HG03175 (cell line): ENCODE results near the gene RNF207.
A peak's percentile ranks its signal among the peaks of the same experiment; 100 is the strongest.

ENCODE experiments used
- ATAC-seq: cut with Tn5 transposase; IDR thresholded peaks from one replicate; pipeline ENCODE4 v1.9.1; 2021; ENCODE audit warnings: mild to moderate bottlenecking, moderate library complexity; ENCODE audit not compliant: unreplicated experiment

The RNF207 gene

DNA sequence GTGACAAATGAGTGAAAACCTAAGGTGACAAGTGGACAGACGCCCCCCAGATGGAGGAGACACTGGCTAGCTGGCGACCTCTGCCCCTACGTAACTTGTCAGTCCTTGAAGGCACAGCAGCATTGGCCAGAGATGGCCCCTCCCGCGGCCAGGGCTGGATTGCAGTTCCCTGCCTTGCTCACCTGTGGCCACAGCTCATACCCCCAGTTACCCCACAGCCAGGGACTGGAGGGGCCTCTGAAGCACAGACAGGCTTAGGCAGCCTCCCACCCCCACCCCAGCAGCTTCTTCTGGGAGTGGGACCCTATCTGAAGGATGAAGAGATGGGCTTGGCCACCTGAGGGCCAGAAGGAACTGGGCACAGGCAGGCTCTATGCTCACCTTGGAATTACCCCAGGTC is 41.7 kb downstream of the RNF207 start:
- ATAC-seq, result no peak

DNA sequence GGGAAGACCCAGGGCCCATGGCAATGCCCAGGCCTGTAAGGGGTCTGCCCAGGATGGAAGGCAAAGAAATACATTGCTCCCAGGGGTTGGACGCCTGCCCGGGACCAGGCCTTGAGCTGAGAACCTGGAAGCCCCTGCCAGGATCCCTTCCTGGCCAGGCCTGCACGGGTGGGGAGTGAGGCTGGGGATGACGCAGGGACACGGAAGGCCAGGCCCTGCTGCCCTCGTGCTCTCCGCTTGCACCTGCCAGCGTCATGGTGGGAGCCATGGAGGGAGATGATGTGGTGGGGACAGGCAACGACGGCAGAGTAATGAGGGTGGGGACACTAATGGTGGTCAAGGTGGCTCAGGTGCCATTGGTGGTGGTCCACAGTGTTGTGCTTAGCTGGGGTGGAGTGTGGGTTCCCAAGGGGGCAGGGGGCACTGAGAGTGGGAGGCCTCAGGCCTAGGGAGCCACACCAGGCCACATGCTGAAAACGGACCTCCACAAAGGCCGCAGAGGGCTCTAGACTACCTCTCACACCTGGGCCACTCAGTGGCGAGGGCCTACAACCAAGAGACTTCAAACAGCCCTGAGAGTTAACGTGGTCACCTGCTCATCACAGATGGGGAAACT is 42.4 kb downstream of the RNF207 start:
- no peak for ATAC-seq

DNA sequence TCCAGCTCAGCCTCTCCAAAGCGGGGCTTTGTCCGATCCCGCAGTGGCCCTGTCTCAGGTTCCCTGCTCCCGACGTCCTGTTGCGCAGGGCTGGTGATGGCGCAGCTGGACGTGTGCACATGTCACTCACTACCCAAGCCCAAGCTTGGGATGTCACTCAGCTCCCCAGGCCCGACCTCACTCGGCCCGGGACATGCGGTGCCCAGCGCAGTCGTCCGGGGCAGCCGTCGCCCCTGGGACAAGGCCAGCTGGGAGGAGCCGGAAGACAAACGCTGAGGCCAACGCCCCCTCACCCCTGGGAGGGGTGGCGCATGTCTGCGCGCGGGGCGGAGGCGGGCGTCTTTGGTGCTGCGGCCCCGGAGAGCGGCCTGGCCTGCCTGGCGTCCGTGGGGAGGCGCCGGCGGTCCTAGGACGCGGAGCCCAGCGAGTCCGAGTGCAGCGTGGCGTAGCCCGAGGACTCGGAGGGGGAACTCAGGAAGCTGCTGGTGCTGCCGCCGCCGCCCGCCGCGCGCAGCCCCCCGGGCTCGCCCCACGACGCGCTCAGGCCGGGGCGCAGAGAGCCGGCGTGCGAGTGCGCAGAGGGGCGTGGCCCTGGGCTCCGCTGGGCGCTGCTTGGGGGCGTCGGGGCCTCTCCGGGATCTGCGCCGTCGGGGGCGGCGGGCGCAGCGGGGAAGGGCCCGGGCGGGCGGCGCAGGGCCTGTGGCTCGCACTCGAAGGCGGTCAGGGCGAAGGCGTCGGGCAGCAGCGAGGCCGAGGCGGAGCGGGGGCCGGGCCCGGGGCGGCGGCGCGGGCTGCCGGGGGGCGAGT is 43.2 kb downstream of the RNF207 start:
- ATAC-seq, result no peak

DNA sequence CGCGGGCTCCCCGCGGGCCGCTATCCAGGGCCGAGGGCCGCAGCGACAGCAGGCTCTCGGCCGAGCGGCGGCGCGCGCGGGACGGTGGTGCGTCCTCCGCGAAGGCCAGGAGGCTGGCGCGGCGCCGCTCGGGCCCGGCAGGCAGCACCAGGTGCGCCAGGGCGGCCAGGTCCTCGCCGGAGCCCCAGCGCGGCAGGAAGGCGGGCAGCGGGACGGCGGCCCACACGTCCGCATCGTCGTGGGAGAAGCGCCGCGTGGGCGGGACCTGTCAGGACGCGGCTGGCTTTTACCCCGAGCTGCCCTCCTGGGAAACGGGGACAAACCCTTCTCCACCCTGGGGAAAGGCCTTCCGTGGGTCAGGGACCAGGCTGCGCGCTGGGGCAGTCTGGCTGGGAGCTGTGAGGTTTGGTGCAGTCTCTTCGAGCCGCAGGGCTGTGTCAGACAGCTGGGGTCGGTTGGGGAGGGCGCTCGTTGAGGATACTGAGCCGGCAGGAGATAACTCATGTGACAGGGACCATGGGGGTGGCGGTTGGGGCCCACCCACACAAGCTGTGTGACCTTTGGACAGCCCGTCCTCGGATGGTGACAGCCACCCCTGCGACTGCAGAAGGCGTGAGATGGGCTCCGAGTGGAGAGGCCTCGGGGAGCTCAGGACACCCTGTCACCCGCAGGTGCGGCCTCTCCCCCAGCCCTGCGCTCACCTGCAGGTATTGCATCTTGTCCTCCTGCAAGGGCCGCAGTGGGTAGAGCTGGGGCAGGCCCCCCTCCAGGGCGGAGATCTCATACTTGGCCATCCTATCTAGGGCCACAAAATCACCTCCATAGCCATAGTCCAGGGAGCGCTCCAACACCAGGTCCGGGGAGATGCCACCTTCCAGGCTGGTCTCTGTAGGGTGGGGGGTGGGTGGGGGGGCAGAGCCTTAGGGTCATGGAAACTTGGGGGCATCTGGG is 44.1 kb downstream of the RNF207 start:
- ATAC-seq, result no peak

DNA sequence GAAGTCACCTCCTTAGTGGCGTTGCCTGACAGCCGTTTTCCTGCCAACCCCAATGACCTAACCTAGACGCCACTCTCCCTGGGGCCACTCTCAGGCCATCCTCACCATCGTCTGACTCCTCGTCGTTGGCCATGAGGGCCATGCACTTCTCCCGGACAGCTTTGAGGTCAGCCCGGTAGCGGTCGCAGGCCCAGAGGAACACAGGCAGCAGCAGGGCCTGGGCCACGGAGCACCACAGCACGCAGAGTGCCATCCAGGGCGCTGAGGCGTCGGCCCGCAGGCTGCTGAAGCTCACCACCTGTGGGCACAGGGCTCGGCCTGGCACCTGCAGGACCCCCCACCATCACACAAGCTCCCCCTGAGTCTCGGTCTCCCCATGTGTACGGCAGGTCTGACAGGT is 45.3 kb downstream of the RNF207 start:
- ATAC-seq, result no peak

DNA sequence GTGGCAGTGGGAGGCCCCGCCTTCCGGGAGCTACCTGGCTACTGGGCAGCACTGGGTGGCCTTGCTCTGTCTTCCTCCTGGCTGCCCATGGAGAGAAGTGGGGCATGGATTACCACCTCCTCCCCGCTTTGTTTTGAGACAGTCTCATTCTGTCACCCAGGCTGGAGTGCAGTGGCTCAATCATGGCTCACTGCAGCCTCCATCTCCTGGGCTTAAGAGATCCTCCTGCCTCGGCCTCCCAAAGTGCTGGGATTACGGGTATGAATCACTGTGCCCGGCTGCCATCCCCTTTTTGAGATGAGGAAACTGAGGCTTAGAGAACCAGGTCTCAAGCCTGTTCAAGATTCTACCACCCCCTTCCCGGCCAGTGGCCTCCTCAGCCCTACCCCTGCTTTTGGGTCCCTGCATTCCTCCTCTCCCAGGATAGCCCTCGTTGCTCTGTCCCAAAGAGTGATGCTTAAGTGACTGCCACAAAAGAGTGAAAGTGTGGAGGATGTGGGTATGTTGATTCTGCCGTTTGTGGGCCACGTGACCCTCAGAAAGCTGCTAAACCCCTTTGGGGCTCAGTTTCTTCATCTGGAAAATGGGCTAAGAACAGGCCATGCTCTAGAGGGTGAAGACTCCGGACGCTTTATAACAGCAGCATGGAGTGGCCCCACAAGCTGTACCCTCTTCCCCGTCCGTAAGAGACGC is 45.9 kb downstream of the RNF207 start:
- ATAC-seq, result no peak

DNA sequence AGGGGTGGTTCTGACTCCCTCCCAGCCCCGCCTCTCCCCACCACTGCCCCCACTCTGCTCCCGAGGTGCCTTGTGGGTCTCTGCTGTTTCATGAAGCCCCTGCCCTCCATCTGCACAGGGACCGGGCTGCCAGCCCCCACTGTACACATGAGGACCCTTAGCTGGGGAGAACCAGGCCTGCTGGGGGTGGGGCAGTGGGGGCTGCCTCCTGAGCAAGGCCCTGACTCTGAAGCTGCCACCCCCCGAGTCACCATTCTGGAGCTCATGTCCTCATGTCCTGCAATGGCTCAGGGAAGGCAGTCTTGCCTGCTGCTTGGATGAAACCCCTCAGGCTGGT is 46.4 kb downstream of the RNF207 start:
- no peak for ATAC-seq

DNA sequence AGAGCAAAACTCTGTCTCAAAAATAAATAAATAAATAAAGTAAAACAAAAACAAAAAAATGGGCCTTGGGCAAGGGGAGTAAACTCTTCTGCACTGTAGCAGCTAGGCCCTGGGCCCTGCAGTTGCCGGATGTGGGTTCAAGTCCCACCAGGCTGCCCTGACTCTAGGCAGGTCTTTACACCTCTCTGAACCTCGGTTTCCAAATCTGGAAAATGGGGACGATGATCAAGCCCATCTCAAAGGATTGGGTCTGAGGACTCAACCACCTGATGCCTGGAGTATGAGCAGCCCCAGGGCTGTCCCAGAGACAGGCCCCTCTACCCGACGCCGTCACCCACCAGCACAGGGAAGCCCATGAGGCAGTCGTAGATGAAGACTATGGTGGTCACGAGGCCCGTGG is 47.5 kb downstream of the RNF207 start:
- no peak for ATAC-seq

DNA sequence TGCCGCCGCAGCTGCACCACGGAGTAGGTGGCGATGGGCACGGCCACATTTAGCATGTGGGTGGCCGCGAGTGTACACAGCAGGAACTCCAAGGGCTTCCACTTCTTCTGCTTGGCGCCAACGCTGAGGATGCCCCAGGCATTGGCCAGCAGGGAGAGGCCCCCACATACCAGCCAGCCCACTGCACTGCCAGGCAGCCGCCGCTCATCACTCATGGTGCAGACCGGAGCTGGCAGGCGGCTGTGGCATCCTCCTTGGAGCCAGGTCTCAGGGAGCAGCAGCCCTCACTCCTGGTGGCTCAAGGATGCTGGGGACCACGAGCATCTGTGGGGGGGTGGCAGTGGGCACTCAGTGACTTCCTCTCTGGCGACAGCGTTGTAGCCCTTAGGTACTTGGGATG is 48.8 kb downstream of the RNF207 start:
- no peak for ATAC-seq

DNA sequence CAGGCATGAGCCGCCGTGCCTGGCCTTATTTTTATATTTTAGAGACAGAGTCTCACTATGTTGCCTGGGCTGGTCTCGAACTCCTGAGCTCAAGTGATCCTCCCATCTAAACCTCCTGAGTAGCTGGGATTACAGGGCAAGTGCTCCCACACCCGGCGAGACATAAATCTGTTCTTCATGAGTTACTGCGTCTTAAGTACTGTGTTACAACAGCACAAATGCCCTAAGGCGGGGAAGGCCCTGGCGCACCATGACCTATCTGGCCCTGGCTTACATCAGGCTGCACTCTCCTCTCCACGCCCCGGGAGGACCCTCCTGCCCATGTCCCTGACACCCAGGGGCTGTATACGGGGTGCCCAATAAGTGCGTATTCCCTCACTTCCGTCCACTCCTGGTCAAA is 50.7 kb downstream of the RNF207 start:
- no peak for ATAC-seq

DNA sequence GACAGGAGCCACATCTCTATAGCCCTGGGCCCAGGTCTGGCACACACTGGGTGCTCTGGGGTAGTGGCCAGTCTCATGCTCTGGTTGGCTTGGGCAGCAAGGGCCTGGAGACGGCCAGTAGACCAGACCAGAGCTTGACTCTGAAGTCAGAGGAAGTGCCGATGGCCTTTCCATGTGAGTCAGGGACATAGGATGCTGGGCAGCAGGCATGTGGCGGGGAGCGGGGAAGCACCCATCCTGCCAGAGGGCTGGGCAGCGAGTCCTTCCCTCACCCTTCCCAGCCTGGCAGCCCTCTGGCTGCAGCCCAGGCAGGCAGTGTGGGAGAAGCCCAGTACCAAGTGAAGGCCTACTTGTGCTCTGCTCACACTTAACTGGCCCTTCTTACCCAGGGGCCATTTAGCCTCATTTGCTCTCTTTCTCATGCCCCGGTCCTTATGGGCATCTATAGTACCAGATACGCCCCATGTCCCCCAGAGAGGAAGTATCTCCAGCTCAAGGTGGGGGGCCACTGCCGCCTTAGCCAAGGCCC is 51.7 kb downstream of the RNF207 start:
- ATAC-seq, result no peak

DNA sequence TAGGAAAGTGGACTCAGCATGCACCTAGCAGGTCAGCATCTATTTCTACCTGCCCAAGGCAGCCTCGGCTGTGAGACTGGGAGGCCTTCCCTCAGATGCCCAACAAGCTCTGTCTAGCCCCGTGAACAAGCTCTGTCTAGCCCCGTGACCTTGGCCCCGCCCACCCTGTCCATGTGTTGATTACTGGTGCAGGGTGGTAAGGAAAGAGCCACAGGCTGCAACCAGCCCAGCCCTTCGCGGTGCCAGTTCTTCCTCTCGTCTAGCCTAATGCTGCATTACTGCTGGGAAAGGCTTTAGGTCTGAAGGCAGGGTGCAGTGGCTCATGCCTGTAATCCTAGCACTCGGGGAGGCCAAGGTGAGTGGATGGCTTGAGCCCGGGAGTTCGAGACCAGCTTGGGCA is 52.8 kb downstream of the RNF207 start:
- ATAC-seq, result no peak

DNA sequence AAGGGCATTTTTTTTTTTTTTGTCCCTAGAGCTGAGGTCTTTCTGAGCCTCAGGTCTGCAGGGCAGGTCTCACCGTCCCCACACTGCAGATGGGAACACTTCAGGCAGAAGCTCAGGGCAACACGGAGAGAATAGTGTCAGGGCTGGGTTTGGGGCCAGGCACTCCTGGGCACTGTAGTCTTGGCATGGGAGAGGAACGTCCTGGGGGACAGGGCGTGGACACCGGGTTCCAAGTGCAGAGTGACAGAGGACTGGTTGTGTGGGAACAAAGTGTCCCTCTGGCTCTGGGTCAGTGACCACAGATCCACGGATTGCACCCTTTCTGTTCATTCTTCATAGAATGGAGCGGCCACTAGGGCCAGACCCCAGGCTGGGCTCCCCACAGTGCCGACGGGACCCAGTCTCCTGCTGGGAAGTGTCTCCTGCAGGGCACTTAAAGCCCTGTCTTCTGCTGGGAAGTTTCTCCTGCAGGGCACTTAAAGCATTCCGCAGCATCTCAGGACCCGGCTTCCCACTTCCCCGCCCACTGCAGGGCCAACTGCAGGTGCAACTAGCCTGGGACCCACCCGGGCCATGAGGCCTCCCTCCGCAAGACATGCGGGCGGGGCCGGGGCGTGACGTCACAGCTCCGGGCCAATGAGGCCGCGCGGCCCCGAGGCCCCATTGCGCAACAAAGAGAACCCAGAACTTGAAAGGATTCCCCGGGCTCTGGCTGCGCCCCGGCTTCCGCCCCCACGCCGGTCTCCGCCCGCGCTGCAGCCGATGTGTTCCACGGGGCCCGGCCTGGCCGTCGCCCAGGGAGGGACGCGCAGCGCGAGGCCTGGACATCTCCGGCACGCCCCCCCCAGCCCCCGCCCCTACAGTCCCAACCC is 53.8 kb downstream of the RNF207 start:
- ATAC-seq, result peak; percentile 65

DNA sequence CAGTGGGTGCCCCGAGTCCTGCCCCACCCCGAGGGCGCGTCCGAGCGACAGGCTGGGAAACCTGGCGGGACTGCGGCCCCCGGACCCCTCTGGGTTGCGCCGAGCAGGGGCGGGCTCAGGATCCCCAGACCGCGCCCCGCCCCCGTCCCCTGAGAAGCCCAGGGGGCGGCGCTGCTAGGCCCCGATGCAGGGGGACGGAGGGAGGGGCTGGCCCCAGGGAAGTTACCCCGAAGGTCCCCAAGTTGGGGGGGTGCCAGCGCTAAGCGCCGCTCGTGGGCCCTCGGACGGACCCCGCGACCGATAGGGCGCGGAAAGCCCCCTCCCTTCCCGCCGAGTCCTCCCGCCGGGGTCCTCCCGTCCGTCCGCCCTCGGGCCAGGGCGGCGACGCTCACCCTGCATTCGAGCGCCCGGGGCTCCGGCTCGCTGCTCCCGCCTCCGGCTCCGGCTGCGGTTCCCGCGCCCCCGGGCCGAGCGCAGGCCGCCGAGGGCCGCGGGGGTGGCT is 54.6 kb downstream of the RNF207 start:
- ATAC-seq, result no peak

DNA sequence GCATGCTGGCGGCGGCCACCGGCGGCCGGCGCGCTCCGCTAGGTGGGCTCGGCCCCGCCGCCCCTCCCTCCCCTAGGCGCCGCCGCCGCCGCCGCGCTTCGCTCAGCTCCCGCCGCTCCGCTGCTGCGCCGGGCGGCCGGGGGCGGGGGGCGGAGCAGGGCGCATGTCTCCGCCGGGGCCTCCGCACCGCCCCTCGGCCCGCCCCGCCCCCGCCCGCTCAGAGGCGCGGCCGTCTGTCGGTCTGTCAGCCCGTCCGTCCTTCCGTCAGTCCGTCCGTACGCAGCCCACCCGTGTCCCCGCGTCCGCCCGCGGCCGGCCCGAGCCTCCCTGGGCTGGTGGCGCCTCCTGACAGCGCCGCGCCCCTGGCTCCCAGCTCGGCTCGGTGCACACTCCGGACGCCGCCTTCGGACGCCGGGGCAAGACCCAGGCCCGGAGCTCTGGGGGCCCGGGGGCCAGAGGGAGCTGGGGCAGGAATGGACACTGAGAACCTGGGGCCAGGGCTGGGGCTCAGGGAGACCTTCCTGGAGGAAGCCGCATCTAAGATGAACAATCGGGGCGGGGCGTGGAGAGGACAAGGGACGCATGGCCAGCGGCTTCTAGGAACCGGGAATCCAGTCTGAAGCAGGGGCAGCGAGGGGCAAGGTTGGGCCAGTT is 55.2 kb downstream of the RNF207 start, which contains the start of gene GPR153:
Gene GPR153, minus strand, starts transcription at position 138 of the 654 bp plus-strand sequence. CDS start 6,193 bp downstream, outside the sequence.
- no peak for ATAC-seq

DNA sequence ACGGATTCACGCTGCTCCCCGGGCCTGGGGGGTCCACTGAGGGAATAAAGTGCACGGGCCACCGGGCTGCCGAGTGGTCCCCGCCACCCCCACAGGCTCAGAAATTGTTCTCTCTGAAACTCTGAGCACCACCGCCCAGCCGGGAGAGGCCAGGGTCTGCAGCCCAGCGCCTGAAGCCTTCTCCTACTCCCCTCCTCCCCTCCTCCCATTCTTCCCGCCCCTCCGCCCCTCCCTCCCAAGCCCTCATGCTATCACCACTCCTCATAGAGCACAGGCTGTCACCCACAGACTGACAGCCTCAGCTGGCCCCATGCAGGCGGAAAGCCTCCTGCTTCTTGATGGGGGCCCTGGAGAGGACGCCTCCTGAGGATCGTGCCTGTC is 55.7 kb downstream of the RNF207 start:
- ATAC-seq, result no peak

DNA sequence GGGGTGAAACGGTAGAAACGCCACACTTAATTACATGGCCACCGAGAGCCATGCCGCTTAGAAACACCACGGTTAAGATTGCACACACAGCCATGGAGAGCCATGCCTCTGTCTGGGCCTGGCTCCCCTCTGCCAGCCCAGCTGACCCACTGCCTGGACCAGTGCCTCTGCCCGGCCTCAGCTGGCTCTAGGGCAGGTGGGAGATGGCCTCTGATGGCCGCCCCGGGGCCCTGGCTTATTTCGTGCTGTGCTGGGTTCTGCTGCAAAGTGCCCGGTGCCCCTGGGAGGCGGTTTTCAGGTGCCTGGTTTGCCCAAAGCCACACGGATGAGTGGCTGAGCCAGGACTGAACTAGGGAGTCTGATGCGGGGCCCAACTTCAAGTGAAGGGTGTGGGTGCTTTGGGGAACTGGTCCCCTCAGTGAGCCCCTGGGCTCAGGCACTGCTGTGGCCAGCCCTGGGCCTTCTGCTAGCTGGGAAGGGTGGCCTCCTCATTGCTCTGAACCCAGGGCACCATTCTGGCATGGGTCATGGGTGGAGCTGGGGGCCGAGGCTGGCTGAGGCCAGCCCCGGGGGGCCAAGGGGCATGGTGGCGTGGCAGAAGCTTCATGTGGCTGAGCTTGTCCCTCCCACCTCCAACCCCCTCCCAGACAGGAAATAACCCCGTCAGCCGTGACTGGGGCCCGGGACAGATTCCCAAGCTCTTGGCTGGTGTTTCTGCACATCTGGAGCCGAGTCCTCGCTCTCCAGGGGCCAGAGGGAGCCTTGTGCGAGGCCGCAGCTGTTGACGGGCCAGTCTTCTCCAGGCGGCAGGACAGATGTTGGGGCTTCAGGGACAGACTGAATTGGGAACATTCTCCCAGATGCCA is 56.9 kb downstream of the RNF207 start:
- no peak for ATAC-seq

DNA sequence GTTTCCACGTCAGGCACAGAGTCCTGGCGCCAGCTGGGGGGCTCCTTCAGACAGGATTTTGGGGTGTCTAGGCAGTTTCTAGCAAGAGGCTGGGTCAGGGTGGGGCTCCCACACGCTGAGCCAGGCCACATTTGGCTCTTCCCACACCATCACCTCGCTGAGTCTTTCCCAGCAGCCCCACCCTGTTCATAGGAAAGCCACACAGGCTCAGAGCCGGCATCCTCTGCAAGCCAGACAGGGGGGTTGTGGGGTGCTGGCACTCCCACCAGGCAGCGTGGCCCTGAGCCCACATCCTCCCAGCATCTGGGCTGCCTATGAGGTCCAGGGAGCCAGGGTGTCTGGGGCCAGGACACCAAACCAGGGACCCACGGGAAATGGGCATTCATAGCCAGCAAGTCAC is 57.8 kb downstream of the RNF207 start:
- ATAC-seq, result no peak
